Activated CD4-positive, alpha-beta T cell treated with anti-CD3 and anti-CD28 coated beads for 24 hours (primary cell): Measurements from ENCODE around the gene ETFB.

ENCODE experiments used
- DNase-seq, 2 donors: peaks; one replicate each; pipeline ENCODE4 v3.0.0-alpha.2; 2020; ENCODE audit warnings: low read depth in 2 of 2

Gene ETFB

DNA sequence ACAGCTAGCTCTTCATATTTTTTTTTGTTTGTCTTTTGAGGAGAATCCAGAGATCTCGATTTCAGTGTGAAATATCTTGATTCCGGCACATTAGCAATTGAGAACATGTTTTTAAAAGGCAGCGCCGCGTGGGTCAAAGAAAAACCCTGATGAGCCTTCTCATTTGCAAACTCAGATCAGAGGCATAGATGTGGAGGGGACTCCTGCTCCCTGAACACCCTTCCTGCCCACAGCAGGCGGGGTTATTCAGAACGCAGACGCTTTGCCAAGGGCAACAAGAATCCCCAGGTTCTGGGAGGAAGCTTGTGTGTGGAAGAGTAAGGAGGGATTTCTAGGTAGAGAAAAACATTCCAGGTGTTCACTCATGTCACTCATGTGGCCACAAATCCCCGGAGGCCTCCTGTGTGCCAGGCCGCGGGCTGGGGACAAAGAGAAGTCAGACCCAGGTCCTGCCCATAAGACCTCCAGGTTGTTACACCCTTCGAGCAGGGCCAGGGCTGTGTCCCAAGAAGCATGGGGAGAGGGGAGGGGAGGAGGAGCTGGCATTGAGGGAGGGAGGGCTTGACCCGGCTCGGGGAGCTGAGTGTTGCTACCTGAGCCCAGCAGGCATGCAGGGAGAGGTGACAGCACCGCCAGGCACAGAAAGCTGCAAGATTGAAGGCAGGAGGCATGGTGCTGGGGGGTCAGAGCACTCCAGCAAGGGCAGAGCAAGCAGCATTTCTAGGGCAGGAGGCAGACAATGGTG, 70.6 kb downstream of the ETFB start:
- DNase-seq: no peak
